Right hindlimb (tissue), 1 donor: ENCODE data around the gene CGNL1.
A peak's percentile ranks its signal among the peaks of the same experiment; 100 is the strongest.

Experiments
- DNase-seq: peaks from one replicate; pipeline ENCODE4 v3.0.0-alpha.2; 2018

Gene CGNL1

DNA sequence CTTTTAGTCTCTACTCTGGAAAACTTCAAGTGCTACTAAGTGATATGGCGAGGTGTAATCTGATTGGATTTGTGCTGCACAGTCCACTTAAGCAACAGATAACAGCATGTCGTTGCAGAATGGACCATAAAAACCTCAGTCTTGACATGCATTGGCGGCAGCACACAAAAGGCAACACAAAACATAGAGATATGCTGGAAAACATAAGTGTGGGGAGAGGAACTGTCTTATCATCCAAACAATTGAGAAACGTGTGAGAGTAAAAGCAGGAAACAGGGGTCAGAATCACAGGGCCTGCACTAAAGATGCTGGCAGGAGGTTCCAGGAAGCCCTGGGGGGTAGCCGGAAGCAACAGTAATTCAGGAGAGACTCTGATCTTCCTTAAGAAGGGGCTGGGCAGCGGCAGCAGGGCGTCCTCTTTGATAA, 82.1 kb downstream of the CGNL1 start:
- no peak for DNase-seq

DNA sequence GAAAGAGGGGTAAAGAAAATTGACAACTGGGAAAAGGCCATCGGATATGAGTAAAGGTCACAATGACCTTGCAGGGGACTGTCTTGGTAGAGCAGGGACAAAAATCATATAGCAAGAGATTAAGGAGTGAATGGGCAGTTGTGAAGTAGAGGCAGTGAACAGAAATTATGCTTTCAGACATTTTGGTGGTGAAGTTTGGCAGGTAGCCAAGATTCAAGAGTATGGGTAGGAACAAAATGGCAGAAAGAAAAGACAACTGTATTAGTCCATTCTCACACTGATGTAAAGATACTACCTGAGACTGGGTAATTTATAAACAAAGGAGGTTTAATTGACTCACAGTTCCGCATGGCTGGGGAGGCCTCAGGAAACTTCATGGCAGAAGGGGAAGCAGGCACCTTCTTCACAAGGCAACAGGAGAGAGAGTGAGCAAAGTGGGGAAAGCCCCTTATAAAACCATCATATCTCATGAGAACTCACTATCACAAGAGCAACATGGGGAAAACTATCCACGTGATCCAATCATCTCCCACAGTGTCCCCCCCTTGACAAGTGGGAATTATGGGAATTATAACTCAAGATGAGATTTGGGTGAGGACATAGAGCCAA, 84.0 kb downstream of the CGNL1 start:
- DNase-seq = no peak

DNA sequence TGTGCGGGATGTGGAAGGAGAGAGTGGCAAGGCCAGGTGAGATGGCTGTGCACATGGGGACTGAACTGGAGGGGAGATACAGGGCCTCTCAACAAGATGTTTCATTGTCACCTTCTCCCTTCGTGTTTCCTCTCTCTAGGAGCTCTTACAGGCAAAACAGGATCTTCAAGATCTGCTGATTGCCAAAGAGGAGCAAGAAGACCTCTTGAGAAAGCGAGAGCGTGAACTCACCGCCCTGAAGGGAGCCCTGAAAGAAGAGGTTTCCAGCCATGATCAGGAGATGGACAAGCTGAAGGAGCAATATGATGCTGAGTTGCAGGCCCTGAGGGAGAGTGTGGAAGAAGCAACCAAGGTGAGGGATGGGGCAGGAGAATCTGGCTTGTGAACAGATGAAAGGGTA, 85.2 kb downstream of the CGNL1 start:
- no peak for DNase-seq

DNA sequence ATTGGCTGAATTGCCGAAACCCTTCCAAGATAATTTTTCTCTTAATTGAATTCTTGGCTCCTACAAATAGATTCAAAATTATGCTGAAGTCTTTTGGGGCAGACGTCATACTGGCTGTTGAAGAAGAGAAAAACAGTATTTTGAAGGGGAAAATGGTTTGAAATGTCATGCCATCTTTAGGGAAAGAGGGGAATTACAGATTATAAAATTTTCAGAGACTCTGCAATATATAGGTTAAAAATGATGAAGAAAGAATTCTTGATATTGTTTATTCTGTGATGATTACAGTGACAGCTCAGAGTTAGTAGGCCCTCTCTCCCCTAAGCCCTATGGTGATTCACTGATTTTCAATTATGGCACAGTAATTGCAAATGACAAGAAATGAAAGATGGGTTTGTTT, 86.1 kb downstream of the CGNL1 start:
- no peak for DNase-seq

DNA sequence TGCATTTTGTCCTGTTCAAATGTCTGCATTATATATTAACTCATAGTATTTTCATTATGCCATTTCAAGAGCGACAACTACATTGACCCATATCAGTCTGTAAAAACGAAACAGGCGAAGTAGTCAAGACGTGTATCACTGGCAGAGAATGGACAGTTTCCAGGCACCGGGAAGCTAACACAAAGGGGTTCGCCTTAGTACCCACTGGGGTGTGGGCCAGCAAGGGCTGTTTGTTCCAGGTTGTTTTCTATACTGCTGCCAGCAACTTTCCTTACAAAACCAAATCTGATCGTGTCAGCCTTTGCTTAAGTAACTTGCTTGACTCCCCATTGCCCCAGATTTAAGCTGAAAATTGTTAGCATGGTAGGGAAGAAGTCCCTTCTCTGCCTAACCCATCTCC, 87.1 kb downstream of the CGNL1 start:
- no peak for DNase-seq

DNA sequence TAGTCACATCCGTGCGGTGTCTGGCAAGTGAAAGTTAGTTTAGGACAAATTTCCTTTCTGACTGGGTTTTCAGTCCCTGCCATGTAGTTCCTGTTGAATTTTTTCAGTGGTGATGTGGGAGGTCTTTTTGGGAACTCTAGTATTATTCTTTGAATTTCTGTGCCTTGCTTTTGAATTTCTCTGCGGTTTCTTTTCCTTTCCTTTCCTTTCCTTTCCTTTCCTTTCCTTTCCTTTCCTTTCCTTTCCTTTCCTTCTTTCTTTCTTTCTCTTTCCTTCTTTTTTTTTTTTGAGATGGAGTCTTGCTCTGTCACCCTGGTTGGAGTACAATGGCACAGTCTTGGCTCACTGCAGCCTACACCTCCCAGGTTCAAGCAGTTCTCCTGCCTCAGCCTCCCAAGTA, 88.2 kb downstream of the CGNL1 start:
- no peak for DNase-seq

DNA sequence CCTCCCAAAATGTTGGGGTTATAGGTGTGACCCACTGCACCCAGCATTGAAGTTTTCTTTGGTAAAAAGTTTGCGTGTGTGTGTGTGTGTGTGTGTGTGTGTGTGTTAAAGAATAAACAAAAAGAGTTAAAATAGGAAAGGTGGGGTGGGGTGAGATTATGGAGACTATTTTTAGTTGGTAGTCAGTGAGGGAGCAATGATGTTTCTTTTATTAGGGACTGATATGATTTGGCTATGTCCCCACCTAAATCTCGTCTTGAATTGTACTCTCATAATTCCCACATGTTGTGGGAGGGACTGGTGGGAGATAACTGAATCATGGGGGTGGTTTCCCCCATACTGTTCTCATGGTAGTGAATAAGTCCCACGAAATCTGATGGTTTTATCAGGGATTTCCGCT, 92.2 kb downstream of the CGNL1 start:
- no peak for DNase-seq

DNA sequence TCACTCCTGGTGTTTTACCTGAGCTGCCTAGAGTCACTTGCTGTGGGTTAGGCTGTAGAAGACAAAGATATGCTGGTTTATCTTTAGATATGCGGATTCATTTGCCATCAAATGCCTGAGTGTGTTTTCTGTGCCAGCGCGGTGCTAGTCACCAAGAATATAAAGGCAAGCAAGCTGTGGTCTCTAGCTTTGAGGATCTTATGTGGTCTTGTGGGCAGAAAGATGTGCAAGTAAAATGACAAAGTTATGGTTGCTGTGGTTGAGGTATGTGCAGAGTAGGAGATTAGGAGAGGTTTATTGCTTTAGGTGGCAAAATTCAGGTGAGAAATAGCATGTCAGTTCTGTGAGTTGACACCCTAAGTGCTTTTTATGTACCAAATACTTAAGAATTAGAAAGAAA, 94.2 kb downstream of the CGNL1 start:
- no peak for DNase-seq

DNA sequence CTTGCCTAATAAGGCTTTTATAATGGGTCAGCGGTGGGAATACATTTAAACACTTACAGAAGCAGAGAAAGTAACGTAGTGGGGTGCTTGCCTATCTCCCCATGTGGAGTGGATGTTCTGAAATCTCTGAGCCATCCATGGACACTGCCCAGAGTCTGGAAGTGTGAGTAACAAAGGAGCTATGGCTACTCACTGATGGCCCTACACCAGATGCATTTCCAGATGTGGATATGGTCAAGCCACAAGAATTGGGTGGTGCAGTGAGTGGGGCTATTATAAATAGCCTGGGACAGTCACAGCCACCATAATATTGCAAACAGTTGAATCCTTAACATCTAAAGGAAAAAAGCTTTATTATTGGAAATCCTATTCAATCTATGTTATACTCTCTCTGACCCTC, 96.6 kb downstream of the CGNL1 start:
- no peak for DNase-seq

DNA sequence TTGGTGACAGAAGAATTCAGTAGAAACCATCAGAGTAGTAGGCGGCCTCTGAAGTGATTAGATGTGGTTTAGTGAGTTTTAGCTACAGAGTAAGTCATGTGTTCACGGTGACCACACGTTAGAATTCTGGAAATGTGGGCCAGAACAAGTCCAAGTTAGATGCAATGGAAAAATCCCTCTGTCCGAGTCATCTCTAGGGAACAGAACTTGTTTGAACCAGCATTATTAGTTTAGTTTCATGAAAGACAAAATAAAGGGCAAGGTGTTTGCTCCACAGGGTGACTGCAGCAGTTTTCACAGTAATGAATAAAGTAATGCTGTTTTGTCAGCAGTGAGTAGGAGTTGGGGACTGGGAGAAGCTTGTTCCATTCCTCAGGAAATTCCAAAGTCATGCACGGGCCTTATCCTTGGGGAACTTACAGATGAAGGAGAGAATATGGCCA, 100.2 kb downstream of the CGNL1 start:
- DNase-seq = peak; percentile 40

DNA sequence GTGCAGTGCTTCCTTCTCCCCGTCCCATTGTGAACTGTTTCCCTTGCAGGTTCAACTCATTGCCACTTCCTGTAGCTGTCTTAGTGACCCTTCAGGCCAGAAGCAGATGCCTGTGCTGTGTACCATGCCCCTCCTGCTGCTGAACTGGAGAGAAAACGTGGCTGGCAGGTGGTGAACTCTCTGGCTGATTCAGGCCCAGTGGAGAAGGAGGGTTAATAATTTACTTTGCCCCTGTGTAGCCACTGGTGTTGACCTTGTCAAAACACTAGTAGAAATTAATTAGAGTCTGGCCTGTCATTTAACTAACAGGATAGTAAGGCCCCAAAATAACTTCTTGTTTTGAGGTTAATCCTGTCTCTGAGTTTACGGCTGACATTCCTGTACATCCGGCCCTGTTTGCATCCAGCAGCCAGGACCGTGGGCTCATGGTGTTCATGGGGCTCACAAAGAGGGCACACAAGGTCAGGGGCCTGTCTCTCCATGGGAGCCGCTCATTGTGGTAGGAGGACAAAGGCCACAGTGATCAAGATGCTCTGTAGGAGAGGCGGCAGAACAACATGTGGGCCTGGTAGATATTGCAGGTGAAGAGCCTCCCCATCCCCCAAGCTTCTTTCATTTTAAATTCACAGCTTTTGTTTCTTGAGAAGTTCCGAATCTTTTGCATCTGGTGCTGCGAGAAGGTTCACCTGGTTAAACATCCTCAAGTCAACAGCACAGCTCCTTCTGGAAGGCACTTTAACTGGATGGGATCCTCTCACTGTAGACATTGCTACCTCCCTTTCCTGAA, 101.6 kb downstream of the CGNL1 start:
- DNase-seq = no peak

DNA sequence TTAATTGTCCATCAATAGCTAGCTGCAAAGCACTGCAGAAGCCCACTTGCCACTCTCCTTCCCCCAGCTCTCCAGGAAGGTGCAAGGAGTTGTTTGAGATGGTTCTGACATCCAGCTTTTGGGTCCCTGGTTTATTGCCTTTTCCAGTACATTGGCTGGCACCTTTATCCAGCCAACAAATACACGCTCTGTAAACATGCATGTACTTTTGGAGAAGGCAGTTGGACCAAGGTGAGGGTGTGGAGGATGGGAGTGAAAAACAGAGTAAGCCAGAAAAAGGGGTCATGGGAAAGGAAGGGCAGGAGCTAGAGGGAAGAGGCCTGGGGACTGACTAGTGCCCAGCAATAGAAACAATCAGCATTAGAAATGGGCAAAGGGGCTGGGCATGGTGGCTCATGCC, 102.7 kb downstream of the CGNL1 start:
- DNase-seq = no peak

DNA sequence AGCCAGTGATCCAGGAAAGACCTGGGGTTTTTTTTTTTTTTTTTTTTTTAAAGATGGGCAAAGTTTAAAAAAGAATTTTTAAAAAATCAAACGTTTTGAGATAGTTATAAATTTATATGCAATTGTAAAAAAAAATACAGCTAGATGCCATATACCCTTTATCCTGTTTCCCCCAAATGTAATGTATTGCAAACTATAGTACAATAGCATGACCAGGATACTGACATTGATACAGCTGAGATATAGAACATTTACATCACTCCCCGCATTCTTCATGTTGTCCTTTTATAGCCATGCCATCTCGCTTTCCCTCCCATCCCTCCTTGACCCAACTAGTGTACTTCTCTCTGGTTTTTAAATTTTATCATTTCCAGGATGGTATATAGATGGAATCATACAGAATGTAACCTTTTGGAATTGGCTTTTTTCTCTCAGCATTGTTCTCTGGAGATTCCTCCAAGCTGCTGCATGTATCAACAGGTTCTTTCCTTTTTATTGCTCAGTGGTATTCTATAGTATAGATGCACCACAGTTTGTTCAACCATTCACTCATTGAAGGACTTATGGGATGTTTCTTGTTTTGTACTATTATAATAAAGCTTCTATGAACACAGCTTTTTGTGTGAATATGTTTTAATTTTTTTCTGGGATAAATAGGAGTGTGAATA, 104.9 kb downstream of the CGNL1 start:
- DNase-seq = no peak

DNA sequence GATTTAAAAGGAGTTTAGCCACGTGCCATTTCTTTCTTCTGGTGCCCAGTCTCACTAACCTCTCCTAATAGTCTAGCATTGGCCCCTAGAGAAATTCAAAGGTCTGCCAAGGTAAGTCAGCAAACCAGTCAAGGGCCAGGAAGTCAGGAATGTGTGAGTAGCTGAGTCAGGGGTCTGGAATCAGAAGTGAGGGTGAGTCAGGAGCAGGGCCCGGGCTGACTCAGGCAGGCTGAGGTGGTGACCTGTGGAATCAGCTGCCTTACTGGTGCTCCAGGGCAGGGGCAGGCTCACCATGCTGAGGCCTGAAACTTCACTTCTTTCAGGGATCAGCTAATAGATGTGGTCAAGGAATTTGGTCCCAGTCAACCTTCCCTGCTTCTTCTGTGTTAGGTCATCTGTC, 109.6 kb downstream of the CGNL1 start:
- DNase-seq = no peak

DNA sequence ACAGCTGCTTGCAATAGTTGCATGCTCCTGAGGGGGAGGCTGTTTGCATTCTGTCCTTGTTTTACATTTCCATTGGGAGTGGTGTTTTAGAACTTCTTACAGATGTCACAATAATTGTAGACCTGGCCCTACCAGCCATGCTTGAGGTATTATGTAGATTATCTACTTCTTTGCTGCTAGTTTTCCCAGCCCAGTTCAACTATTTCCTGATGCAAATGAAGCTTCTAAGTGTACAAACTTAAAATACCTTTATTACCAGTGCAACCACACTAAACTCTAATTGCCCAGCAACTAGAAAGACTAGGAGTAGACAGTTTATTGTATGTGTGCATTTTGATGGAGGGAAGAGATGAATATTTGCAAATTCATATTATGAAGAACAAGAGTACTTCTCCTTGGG, 110.5 kb downstream of the CGNL1 start:
- DNase-seq = no peak

DNA sequence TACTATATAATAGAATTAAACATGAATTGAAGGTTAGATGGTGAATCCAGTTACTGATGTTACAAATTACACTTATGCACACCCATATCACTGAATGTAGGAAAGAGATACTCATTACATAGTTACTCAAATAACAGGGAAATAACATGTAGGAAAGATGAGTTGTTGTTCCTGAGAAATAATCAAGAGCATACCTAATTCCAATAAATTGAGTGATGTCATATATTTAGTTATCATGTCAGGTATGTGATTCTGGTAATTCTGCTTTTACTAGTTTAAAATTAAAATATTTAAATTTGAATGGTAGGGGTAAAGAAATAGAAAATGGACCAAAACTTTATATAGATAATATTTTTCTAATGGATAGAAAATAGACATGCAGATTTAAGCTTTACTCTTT, 112.8 kb downstream of the CGNL1 start:
- DNase-seq = no peak

DNA sequence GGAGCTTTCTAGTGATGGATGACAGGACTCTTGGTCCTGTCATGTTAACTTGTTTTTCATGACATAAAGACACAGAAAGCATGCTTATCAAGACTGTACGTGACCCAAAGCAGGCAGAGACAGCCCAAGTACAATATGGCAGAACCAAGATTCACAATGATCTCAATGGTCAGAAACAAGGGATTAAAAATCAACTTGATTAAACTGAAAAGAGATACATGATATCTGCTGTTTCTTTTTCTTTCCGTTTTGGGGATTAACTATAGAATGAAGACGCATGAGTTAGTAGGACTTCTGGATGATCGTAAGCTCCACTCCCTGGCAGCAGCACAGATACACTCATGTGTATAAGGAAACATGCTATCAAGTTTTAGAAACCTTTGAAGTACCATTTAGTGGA, 117.0 kb downstream of the CGNL1 start:
- no peak for DNase-seq

DNA sequence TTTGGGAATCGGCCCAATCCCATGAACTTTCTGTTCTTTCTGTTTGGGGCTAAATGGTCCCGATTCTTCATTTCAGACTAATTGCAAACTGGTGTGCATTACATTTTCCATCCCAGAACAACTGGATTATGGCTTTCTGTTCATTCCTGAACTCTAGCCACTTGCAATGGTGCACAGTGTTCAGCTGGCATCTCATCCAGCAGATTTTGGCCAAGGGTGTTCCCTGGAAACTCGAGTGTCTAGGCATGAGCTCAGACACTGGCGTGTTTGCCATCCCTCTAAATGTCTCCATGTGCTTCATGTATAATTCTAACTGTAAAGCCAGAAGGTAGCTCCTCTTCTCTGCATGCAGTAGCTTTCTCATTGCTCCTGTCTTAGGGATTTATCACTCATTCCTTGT, 118.3 kb downstream of the CGNL1 start:
- DNase-seq = peak; percentile 86

DNA sequence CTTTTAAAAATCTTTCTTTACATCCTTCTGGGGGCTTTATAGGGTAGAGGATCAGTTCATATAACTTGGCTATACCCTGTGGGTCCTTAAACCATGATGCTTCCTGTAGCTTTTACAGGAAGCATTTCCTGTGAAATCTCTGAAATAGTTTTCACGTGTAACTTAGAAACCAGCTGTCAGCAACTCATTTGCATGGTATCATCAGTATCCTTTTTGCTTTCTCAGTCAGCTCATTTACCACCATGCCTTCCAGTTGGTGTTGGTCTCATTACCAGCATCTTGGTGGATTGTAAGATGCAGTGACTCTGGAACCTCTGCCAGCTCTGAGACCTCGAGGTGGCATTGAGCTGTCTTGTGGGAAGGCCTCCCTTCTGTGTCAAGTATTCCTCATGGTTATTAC, 118.7 kb downstream of the CGNL1 start:
- no peak for DNase-seq

DNA sequence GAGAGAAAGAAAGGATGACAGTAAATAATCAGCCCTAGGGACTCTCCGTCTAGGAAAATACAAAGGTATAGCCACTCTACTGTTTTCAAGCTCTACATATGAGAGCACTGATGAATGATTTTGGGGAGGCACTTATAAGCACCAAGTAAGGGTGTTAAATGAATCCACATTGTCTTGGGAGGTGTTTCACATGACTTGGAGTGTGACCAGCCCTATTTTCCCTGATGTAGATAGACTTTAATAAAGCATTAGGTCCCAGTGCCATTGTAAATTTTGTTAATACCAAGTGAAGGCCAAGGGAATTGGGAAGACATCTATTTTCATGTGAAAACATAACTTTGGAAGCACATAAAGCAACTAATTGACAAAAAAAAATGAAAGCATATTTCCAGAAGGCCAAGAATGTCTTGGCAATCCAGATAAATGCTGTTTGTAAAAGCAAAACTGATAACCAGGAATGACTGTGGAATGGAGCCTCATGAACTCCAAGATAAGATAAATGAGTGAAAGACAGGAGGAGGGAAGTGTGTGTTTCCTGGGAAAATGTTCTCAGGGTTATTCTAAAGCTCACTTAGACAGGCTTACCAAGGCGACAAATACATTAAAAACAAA, 119.4 kb downstream of the CGNL1 start:
- DNase-seq = no peak

DNA sequence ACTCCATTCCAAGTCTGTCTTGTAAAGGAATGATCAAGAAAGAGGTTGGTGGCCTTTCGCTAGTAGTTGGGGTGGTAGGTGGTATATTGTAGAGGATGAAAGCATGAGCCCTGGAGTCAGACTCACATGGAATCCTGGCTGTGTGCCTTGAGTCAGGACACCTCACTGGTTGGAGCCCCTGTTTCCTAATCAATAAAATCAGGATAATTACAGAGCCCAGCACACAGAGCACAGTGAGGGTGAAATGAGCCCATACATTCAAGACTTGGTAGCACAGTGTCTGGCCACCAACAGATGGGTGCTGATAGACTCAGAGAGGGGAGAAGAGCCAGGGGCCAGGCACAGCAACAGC, 120.3 kb downstream of the CGNL1 start:
- no peak for DNase-seq

DNA sequence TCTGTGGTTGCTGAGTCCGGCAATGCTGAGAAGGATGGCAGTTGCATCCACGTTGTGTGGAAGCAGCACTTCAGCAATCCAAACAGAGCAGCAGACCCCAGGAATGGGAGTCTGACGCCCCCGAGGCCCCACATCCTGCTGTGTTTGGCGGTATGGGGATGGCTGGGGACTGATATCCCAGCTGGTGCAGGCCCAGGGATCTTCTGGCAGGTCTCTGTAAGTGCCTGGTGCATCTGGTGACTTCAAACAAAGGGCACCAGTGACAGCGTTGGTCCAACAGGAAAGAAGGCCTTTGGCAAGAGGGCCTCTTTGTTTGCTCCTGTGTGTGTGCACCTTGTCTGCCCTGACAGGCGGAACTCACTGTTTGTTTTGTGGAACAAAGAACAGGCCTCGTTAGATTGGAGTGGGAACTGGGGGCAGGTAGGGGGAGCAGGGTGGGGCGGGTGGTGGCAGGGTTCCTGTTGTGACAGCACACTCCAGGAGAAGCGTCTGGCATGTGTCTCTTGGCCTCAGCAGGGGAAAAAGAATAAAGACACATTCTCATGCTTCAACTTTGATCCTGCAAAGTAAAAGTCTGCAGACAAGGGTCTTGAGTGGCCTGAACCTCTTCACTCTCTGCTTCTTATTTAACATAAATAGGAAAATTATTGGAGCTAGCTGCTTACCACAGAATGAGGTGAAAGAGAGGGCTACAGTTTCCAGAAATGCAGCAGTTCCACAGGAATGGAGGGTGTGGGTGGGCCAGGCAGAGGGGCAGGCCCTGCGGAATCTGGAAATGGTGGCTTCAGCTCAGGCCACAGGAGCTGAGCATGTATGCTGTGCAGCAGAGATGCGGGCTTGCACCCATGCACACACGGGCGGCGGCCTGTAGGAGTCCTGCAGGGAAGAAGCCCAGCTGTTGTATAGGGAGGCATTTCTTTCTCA, 120.9 kb downstream of the CGNL1 start:
- peak; percentile 65 for DNase-seq

DNA sequence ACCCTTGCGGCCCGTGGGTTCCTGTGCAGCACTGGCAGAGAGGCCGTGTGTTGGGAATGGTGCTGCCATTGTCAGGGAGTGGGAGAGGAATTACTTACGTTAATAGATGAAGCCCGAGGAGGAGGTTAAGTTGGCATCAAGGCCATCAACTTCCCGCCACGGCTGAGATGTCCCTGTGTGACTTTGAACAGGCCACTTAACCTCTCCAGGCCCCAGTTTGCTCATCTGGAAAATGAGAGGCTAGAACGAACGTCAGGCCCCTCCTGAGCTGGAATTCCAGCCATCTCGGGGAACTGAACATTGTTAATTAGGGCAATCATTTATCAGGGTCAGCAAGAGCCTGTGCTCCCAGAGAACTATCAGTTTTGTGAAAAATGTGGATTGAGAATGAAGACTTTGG, 124.0 kb downstream of the CGNL1 start:
- no peak for DNase-seq
